A673 (cell line): ENCODE results near the gene MAGEA6.
"Not testable (repeated sequence)": the region's sequence is repeated elsewhere in the genome, so short reads cannot be mapped to it uniquely, and the experiment has no call there.

ENCODE experiments used
- EZH2 ChIP-seq: fragments of 200-600 bp; sonication (generic); IDR thresholded peaks from 2 replicates; pipeline ENCODE4 v1.6.1; 2017; ENCODE audit warnings: borderline replicate concordance, low read depth, mild to moderate bottlenecking, mixed read lengths, antibody characterized with exemption, low read length; ENCODE audit not compliant: poor library complexity, severe bottlenecking
- TF ChIP-seq, protein P1 (sequence below): fragments of 300-800, 200-600 bp; sonication (generic); conservative IDR thresholded peaks from 2 replicates; pipeline ENCODE4 v1.5.1; 2017; ENCODE audit warnings: low read depth, mild to moderate bottlenecking, antibody characterized with exemption, low read length, moderate library complexity, mixed read lengths

DNA sequence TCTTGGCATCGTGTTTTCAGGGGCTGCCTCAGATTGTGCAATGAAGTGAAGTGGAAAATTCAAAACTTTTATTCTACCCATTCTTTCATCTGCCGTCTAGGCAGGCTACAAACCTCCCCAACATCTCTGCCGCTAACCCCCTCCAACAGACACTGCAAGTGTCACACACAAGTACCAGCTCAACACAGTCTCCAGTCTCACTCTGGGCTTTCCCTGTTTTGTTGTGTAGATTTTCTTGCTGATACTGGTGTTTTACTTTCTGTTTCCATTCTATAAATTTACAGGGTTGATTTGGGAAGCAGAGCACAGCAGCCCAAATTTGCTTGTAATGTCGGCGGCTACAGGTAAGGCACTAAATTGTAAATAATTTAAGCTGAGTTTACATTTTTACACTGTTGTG lies 14.6 kb downstream of the MAGEA6 start:
- TF ChIP-seq EZH2, result not testable (repeated sequence)
- TF ChIP-seq, protein P1, sequence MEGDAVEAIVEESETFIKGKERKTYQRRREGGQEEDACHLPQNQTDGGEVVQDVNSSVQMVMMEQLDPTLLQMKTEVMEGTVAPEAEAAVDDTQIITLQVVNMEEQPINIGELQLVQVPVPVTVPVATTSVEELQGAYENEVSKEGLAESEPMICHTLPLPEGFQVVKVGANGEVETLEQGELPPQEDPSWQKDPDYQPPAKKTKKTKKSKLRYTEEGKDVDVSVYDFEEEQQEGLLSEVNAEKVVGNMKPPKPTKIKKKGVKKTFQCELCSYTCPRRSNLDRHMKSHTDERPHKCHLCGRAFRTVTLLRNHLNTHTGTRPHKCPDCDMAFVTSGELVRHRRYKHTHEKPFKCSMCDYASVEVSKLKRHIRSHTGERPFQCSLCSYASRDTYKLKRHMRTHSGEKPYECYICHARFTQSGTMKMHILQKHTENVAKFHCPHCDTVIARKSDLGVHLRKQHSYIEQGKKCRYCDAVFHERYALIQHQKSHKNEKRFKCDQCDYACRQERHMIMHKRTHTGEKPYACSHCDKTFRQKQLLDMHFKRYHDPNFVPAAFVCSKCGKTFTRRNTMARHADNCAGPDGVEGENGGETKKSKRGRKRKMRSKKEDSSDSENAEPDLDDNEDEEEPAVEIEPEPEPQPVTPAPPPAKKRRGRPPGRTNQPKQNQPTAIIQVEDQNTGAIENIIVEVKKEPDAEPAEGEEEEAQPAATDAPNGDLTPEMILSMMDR, result not testable (repeated sequence)
